COLO668 (cell line): ENCODE measurements around the gene CTNND2.
"Not testable (repeated sequence)": the region's sequence is repeated elsewhere in the genome, so short reads cannot be mapped to it uniquely, and the experiment has no call there.

Source experiments
- DNase-seq: peaks from one replicate; lab custom pipeline; 2025; ENCODE audit not compliant: unreplicated experiment; lab: John Stamatoyannopoulos, UW

CTNND2 gene

GRCh38 chr5:11491404-11492075 lies 412.7 kb downstream of the CTNND2 start:
- no peak for DNase-seq

GRCh38 chr5:11483630-11484029 lies 420.6 kb downstream of the CTNND2 start:
- DNase-seq = no peak

GRCh38 chr5:11482011-11482410 lies 422.2 kb downstream of the CTNND2 start:
- DNase-seq = no peak

- no peak for DNase-seq
These were observed 426.5 kb downstream of the CTNND2 start for GRCh38 chr5:11477786-11478185.

GRCh38 chr5:11476866-11477265 lies 427.4 kb downstream of the CTNND2 start:
- DNase-seq = no peak

GRCh38 chr5:11468334-11469039 lies 435.8 kb downstream of the CTNND2 start:
- DNase-seq = no peak

- no peak for DNase-seq
These were observed 436.7 kb downstream of the CTNND2 start for GRCh38 chr5:11467588-11467987.

GRCh38 chr5:11459716-11460115 lies 444.5 kb downstream of the CTNND2 start:
- DNase-seq = no peak

- no peak for DNase-seq
These were observed 448.7 kb downstream of the CTNND2 start for GRCh38 chr5:11455505-11455904.

- no peak for DNase-seq
These were observed 451.4 kb downstream of the CTNND2 start for GRCh38 chr5:11452852-11453251.

- DNase-seq = no peak
These were observed 454.3 kb downstream of the CTNND2 start for GRCh38 chr5:11449966-11450365.

GRCh38 chr5:11449217-11449616 lies 455.0 kb downstream of the CTNND2 start:
- DNase-seq = no peak

- no peak for DNase-seq
These were observed 460.4 kb downstream of the CTNND2 start for GRCh38 chr5:11443831-11444230.

GRCh38 chr5:11432116-11432515 lies 472.1 kb downstream of the CTNND2 start:
- no peak for DNase-seq

GRCh38 chr5:11429254-11429653 lies 475.0 kb downstream of the CTNND2 start:
- no peak for DNase-seq

GRCh38 chr5:11427569-11427968 lies 476.7 kb downstream of the CTNND2 start:
- no peak for DNase-seq

- no peak for DNase-seq
These were observed 477.8 kb downstream of the CTNND2 start for GRCh38 chr5:11426442-11426841.

GRCh38 chr5:11422342-11422741 lies 481.9 kb downstream of the CTNND2 start:
- DNase-seq = no peak

GRCh38 chr5:11420969-11421368 lies 483.3 kb downstream of the CTNND2 start:
- DNase-seq = no peak

GRCh38 chr5:11415751-11416150 lies 488.5 kb downstream of the CTNND2 start:
- DNase-seq = no peak

GRCh38 chr5:11414732-11415131 lies 489.5 kb downstream of the CTNND2 start:
- DNase-seq = not testable (repeated sequence)

GRCh38 chr5:11411621-11412020 lies 492.6 kb downstream of the CTNND2 start:
- no peak for DNase-seq
